Activated CD8-positive, alpha-beta T cell treated with anti-CD3 and anti-CD28 coated beads for 36 hours (primary cell): ENCODE measurements around the gene COLEC11. TPM values are rescaled to one million over a fixed set of nuclear protein-coding genes. Genes with fewer than 3 reads are reported as not detected.
"Not testable (repeated sequence)": the region's sequence is repeated elsewhere in the genome, so short reads cannot be mapped to it uniquely, and the experiment has no call there.

Experiments
- ATAC-seq: fragments of 200-7000 bp; cut with Tn5 transposase; one replicate; pipeline ENCODE4 v1.10.0; 2021; ENCODE audit warnings: mild to moderate bottlenecking, moderate library complexity
- CTCF ChIA-PET: fragments of 350-600 bp; sonication (Branson Sonifier 250); formaldehyde crosslinking; loops from one replicate; lab custom pipeline; 2021; ENCODE audit warnings: antibody characterized with exemption; lab: Charles Lee
- POLR2A ChIA-PET: fragments of 350-600 bp; sonication (Branson Sonifier 250); formaldehyde crosslinking; loops from one replicate; lab custom pipeline; 2021; ENCODE audit warnings: antibody characterized with exemption; lab: Charles Lee
- DNase-seq: peaks from one replicate; pipeline ENCODE4 v3.0.0-alpha.2; 2020
- H3K27ac Mint-ChIP-seq: one replicate; pipeline ENCODE4 v1.8.0; 2021; ENCODE audit warnings: mild to moderate bottlenecking, mixed read lengths
- H3K27me3 Mint-ChIP-seq: one replicate; pipeline ENCODE4 v1.8.0; 2021; ENCODE audit warnings: mixed read lengths
- H3K36me3 Mint-ChIP-seq: one replicate; pipeline ENCODE4 v1.8.0; 2021; ENCODE audit warnings: low read depth, mixed read lengths
- H3K4me1 Mint-ChIP-seq: one replicate; pipeline ENCODE4 v1.8.0; 2021; ENCODE audit warnings: low read depth, mixed read lengths
- H3K4me3 Mint-ChIP-seq: one replicate; pipeline ENCODE4 v1.8.0; 2021; ENCODE audit warnings: mild to moderate bottlenecking, moderate library complexity, mixed read lengths
- H3K9me3 Mint-ChIP-seq: one replicate; pipeline ENCODE4 v1.8.0; 2021; ENCODE audit warnings: mixed read lengths
- intact Hi-C: fragments of 100-400 bp; cut with micrococcal nuclease; formaldehyde crosslinking; loops from one replicate; pipeline ENCODE4 v1.10.0; 2022
- total RNA-seq, 2 experiments: library from RNA; stranded (reverse); gene quantifications; one replicate each; pipeline ENCODE4 v1.2.3, GENCODE V29; 2021
- TF ChIP-seq, protein P1 (sequence below): fragments of 200-600 bp; IDR thresholded peaks from one replicate; pipeline ENCODE4 v1.8.0; 2022; ENCODE audit warnings: antibody characterized with exemption, mild to moderate bottlenecking

The COLEC11 gene
- total RNA-seq, 2 experiments from 2014 or later: 0.49 TPM; not detected in 1

- H3K4me3 Mint-ChIP-seq: no peak overlapping the region
- no peak overlapping the region for H3K27ac Mint-ChIP-seq
- DNase-seq: no peak
- ATAC-seq: no peak
- TF ChIP-seq, protein P1, sequence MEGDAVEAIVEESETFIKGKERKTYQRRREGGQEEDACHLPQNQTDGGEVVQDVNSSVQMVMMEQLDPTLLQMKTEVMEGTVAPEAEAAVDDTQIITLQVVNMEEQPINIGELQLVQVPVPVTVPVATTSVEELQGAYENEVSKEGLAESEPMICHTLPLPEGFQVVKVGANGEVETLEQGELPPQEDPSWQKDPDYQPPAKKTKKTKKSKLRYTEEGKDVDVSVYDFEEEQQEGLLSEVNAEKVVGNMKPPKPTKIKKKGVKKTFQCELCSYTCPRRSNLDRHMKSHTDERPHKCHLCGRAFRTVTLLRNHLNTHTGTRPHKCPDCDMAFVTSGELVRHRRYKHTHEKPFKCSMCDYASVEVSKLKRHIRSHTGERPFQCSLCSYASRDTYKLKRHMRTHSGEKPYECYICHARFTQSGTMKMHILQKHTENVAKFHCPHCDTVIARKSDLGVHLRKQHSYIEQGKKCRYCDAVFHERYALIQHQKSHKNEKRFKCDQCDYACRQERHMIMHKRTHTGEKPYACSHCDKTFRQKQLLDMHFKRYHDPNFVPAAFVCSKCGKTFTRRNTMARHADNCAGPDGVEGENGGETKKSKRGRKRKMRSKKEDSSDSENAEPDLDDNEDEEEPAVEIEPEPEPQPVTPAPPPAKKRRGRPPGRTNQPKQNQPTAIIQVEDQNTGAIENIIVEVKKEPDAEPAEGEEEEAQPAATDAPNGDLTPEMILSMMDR: no peak
- ChIA-PET CTCF (no interaction called here), POLR2A (no interaction called here)
- peaks cover 2% of the 10 kb centered on the region for H3K36me3 Mint-ChIP-seq
- H3K4me1 Mint-ChIP-seq: no peaks in the 10 kb centered on the region
- peaks cover 4% of the 10 kb centered on the region for H3K27me3 Mint-ChIP-seq
- H3K9me3 Mint-ChIP-seq: peaks cover 12% of the 10 kb centered on the region
- intact Hi-C loops: no loop called here
Observed at GRCh38 chr2:3617198-3617890, 22.4 kb downstream of the COLEC11 start.

- TF ChIP-seq, protein P1: no peak
- peaks cover 4% of the 10 kb centered on the region for H3K27me3 Mint-ChIP-seq
- no peak overlapping the region for H3K4me3 Mint-ChIP-seq
- ChIA-PET CTCF (no interaction called here), POLR2A (no interaction called here)
- H3K27ac Mint-ChIP-seq: no peak overlapping the region
- intact Hi-C loops: no loop called here
- no peaks in the 10 kb centered on the region for H3K4me1 Mint-ChIP-seq
- DNase-seq (no peak), ATAC-seq (no peak)
- peaks cover 12% of the 10 kb centered on the region for H3K9me3 Mint-ChIP-seq
- H3K36me3 Mint-ChIP-seq: peaks cover 2% of the 10 kb centered on the region
Observed at GRCh38 chr2:3618367-3618766, 23.5 kb downstream of the COLEC11 start.

DNA sequence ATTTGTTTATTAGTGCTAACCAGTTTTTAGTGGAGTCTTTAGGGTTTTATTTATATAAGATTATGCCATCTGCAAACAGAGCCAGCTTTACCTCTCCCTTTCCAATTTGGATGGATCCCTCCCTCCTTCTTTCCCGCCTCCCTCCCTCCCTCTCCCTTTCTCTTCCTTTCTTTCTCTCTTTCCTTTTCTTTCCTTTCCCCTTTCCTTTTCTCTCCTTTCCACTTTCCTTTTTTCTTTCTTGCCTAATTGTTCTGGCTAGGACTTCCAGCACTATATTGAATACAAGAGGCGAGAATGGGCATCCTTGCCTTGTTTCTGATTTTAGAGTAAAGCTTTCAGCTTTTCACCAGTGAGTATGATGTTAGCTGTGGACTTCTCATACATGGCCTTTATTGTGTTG, 24.1 kb downstream of the COLEC11 start:
- ChIA-PET CTCF (no interaction called here), POLR2A (no interaction called here)
- Mint-ChIP-seq H3K27ac (no peak overlapping the region), H3K27me3 (peaks cover 4% of the 10 kb centered on the region), H3K36me3 (no peaks in the 10 kb centered on the region), H3K4me1 (no peaks in the 10 kb centered on the region), H3K9me3 (peaks cover 9% of the 10 kb centered on the region), H3K4me3 (no peak overlapping the region)
- ATAC-seq (no peak), DNase-seq (no peak)
- intact Hi-C loops: no loop called here
- TF ChIP-seq, protein P1: no peak

DNA sequence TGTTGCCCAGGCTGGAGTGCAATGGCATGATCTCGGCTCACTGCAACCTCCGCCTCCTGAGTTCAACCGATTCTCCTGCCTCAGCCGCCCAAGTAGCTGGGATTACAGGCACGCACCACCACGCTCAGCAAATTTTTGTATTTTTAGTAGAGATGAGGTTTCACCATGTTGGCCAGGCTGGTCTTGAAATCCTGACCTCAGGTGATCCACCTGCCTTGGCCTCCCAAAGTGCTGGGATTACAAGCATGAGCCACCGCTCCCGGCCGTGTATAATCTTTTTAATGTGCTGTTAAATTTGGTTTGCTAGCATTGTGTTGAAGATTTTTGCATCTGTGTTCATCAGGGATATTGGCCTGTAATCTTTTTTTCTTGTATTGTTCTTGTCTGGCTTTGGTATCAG, 24.7 kb downstream of the COLEC11 start:
- H3K4me3 Mint-ChIP-seq, H3K36me3 Mint-ChIP-seq, H3K4me1 Mint-ChIP-seq, H3K27ac Mint-ChIP-seq, H3K27me3 Mint-ChIP-seq, DNase-seq, POLR2A ChIA-PET, CTCF ChIA-PET, intact Hi-C loops, H3K9me3 Mint-ChIP-seq, ATAC-seq: not testable (repeated sequence)

GRCh38 chr2:3620834-3621233, 25.9 kb downstream of the COLEC11 start:
- peaks cover 4% of the 10 kb centered on the region for H3K27me3 Mint-ChIP-seq
- H3K27ac Mint-ChIP-seq: no peak overlapping the region
- DNase-seq (no peak), ATAC-seq (no peak)
- H3K36me3 Mint-ChIP-seq: no peaks in the 10 kb centered on the region
- no peaks in the 10 kb centered on the region for H3K4me1 Mint-ChIP-seq
- ChIA-PET CTCF (no interaction called here), POLR2A (no interaction called here)
- peaks cover 4% of the 10 kb centered on the region for H3K9me3 Mint-ChIP-seq
- intact Hi-C loops: no loop called here
- TF ChIP-seq, protein P1: no peak
- no peak overlapping the region for H3K4me3 Mint-ChIP-seq
